ENCODE results near the gene TTC22.

The TTC22 gene

GRCh38 chr1:54823670-54824069 lies 22.5 kb upstream of the TTC22 start:
- Histone ChIP-seq H3K9ac (ENCODE audit: low read depth, low read length) (no peak overlapping the region), H3K9me3 (ENCODE audit: control insufficient read depth, insufficient read depth, low read length) (no peaks in the 10 kb centered on the region), H3K36me3 (ENCODE audit: control insufficient read depth, insufficient read depth, low read length) (no peaks in the 10 kb centered on the region), H3K4me1 (ENCODE audit: control insufficient read depth, insufficient read depth, low read length) (no peaks in the 10 kb centered on the region), H3K27me3 (ENCODE audit: control insufficient read depth, insufficient read depth, low read length) (no peaks in the 10 kb centered on the region), H3K4me3 (ENCODE audit: low read depth, low read length) (no peak overlapping the region)

- H3K9ac ChIP-seq (ENCODE audit: low read depth, low read length), result no peak overlapping the region
- no peak overlapping the region for H3K4me3 ChIP-seq (ENCODE audit: low read depth, low read length)
- H3K27me3 ChIP-seq (ENCODE audit: control insufficient read depth, insufficient read depth, low read length), result no peaks in the 10 kb centered on the region
- no peaks in the 10 kb centered on the region for H3K9me3 ChIP-seq (ENCODE audit: control insufficient read depth, insufficient read depth, low read length)
- H3K36me3 ChIP-seq (ENCODE audit: control insufficient read depth, insufficient read depth, low read length), result no peaks in the 10 kb centered on the region
- no peaks in the 10 kb centered on the region for H3K4me1 ChIP-seq (ENCODE audit: control insufficient read depth, insufficient read depth, low read length)
Observed at GRCh38 chr1:54819733-54820132, 18.6 kb upstream of the TTC22 start.

- Histone ChIP-seq H3K4me1 (ENCODE audit: control insufficient read depth, insufficient read depth, low read length) (peaks cover 4% of the 10 kb centered on the region), H3K4me3 (ENCODE audit: low read depth, low read length) (no peak overlapping the region)
Observed at GRCh38 chr1:54819195-54819536, 18.0 kb upstream of the TTC22 start.

GRCh38 chr1:54818461-54819194 lies 17.5 kb upstream of the TTC22 start:
- Histone ChIP-seq H3K27me3 (ENCODE audit: control insufficient read depth, insufficient read depth, low read length) (no peaks in the 10 kb centered on the region), H3K4me1 (ENCODE audit: control insufficient read depth, insufficient read depth, low read length) (peaks cover 10% of the 10 kb centered on the region), H3K9ac (ENCODE audit: low read depth, low read length) (no peak overlapping the region), H3K36me3 (ENCODE audit: control insufficient read depth, insufficient read depth, low read length) (no peaks in the 10 kb centered on the region), H3K9me3 (ENCODE audit: control insufficient read depth, insufficient read depth, low read length) (no peaks in the 10 kb centered on the region), H3K4me3 (ENCODE audit: low read depth, low read length) (no peak overlapping the region)

More at GRCh38 chr1:54819195-54819536, 18.0 kb upstream of the TTC22 start:
- no peaks in the 10 kb centered on the region for H3K36me3 ChIP-seq (ENCODE audit: control insufficient read depth, insufficient read depth, low read length)
- no peaks in the 10 kb centered on the region for H3K27me3 ChIP-seq (ENCODE audit: control insufficient read depth, insufficient read depth, low read length)
- no peaks in the 10 kb centered on the region for H3K9me3 ChIP-seq (ENCODE audit: control insufficient read depth, insufficient read depth, low read length)
- no peak overlapping the region for H3K9ac ChIP-seq (ENCODE audit: low read depth, low read length)

GRCh38 chr1:54816951-54817350 lies 15.8 kb upstream of the TTC22 start:
- Histone ChIP-seq H3K9me3 (ENCODE audit: control insufficient read depth, insufficient read depth, low read length) (no peaks in the 10 kb centered on the region), H3K9ac (ENCODE audit: low read depth, low read length) (no peak overlapping the region), H3K36me3 (ENCODE audit: control insufficient read depth, insufficient read depth, low read length) (no peaks in the 10 kb centered on the region), H3K4me3 (ENCODE audit: low read depth, low read length) (no peak overlapping the region), H3K27me3 (ENCODE audit: control insufficient read depth, insufficient read depth, low read length) (no peaks in the 10 kb centered on the region), H3K4me1 (ENCODE audit: control insufficient read depth, insufficient read depth, low read length) (peaks cover 13% of the 10 kb centered on the region)

GRCh38 chr1:54816130-54816529 lies 15.0 kb upstream of the TTC22 start:
- Histone ChIP-seq H3K27me3 (ENCODE audit: control insufficient read depth, insufficient read depth, low read length) (no peaks in the 10 kb centered on the region), H3K4me1 (ENCODE audit: control insufficient read depth, insufficient read depth, low read length) (peaks cover 13% of the 10 kb centered on the region), H3K4me3 (ENCODE audit: low read depth, low read length) (no peak overlapping the region), H3K9me3 (ENCODE audit: control insufficient read depth, insufficient read depth, low read length) (no peaks in the 10 kb centered on the region), H3K36me3 (ENCODE audit: control insufficient read depth, insufficient read depth, low read length) (no peaks in the 10 kb centered on the region), H3K9ac (ENCODE audit: low read depth, low read length) (no peak overlapping the region)

DNA sequence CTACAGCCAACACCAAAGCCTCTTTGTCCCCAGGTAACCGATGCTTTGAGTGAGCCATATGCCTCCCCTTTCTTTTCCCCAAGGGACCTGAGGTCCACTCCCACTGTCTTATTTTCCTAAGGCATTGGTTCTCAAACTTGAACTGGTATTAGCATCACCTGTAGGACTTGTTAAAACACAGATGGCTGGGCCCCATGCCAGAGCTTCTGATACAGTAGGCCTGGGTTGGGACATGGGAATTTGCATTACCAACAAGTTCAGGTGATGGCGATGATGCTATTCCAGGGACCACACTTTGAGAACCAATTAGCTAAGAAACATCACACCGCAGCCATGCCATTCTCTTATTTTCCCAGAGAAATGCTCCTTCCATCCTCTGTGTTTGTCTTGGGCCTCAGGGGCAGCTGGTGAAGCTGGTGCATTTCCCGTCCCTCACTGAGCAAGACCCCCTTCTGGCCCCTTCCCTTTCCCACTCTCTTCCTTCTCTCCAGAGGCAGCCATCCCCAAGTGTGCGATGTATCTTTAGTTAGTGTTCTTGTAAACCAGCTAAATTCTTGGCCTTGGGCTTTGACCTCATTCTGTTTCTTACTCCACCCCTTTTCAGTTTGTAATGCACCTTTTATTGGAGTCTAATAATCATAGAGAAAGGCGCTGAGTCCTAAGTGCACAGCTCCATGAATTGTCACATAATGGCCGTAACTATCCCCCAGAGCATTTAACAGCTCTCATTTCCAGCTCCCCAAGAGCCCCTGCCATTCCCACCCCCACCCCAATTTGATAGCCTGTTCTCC lies 14.2 kb upstream of the TTC22 start:
- no peak overlapping the region for H3K9ac ChIP-seq (ENCODE audit: low read depth, low read length)
- H3K4me1 ChIP-seq (ENCODE audit: control insufficient read depth, insufficient read depth, low read length), result peaks cover 14% of the 10 kb centered on the region
- no peak overlapping the region for H3K4me3 ChIP-seq (ENCODE audit: low read depth, low read length)
- peaks cover under 1% of the 10 kb centered on the region for H3K27me3 ChIP-seq (ENCODE audit: control insufficient read depth, insufficient read depth, low read length)
- H3K36me3 ChIP-seq (ENCODE audit: control insufficient read depth, insufficient read depth, low read length), result no peaks in the 10 kb centered on the region
- H3K9me3 ChIP-seq (ENCODE audit: control insufficient read depth, insufficient read depth, low read length), result no peaks in the 10 kb centered on the region

- Histone ChIP-seq H3K4me1 (ENCODE audit: control insufficient read depth, insufficient read depth, low read length) (peaks cover 16% of the 10 kb centered on the region), H3K36me3 (ENCODE audit: control insufficient read depth, insufficient read depth, low read length) (no peaks in the 10 kb centered on the region), H3K9me3 (ENCODE audit: control insufficient read depth, insufficient read depth, low read length) (no peaks in the 10 kb centered on the region), H3K9ac (ENCODE audit: low read depth, low read length) (no peak overlapping the region), H3K4me3 (ENCODE audit: low read depth, low read length) (no peak overlapping the region), H3K27me3 (ENCODE audit: control insufficient read depth, insufficient read depth, low read length) (peaks cover 2% of the 10 kb centered on the region)
Observed at GRCh38 chr1:54814571-54814970, 13.4 kb upstream of the TTC22 start.

- Histone ChIP-seq H3K36me3 (ENCODE audit: control insufficient read depth, insufficient read depth, low read length) (no peaks in the 10 kb centered on the region), H3K4me1 (ENCODE audit: control insufficient read depth, insufficient read depth, low read length) (peaks cover 16% of the 10 kb centered on the region), H3K9ac (ENCODE audit: low read depth, low read length) (no peak overlapping the region), H3K27me3 (ENCODE audit: control insufficient read depth, insufficient read depth, low read length) (peaks cover 2% of the 10 kb centered on the region), H3K9me3 (ENCODE audit: control insufficient read depth, insufficient read depth, low read length) (no peaks in the 10 kb centered on the region), H3K4me3 (ENCODE audit: low read depth, low read length) (no peak overlapping the region)
Observed at GRCh38 chr1:54814126-54814498, 13.0 kb upstream of the TTC22 start.

DNA sequence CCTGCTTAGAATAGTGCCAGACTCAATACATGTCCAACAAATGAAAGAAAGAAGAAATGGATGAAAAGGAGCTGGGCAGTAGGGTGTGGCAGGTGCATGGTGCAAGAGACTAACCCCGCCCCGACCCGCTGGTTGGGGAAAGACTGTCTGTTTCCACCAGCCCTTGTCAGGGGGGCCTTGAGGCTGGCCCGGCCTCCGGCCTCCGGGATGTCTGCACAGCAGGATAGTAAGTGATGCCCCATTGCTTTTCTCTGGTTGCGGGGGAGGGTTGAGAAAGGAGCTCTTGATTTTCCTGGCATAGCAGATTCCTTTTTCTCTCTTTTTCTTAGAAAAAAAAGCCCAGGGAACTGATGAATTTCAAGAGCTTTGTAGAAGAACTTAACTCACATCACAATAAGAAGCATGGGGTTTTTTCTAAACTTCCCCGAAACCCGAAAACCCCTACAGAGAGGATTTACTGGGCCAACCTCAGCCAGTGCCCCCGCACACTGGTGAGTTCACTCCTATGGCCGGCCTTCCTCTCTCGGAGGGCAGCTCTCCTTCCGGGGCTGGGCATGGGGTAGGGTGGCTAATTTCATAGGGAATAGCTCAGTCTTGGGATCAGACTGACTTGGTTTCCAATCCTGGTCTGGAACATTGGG lies 12.5 kb upstream of the TTC22 start:
- Histone ChIP-seq H3K4me1 (ENCODE audit: control insufficient read depth, insufficient read depth, low read length) (peaks cover 16% of the 10 kb centered on the region), H3K27me3 (ENCODE audit: control insufficient read depth, insufficient read depth, low read length) (peaks cover 2% of the 10 kb centered on the region), H3K9ac (ENCODE audit: low read depth, low read length) (no peak overlapping the region), H3K9me3 (ENCODE audit: control insufficient read depth, insufficient read depth, low read length) (no peaks in the 10 kb centered on the region), H3K4me3 (ENCODE audit: low read depth, low read length) (no peak overlapping the region), H3K36me3 (ENCODE audit: control insufficient read depth, insufficient read depth, low read length) (no peaks in the 10 kb centered on the region)

DNA sequence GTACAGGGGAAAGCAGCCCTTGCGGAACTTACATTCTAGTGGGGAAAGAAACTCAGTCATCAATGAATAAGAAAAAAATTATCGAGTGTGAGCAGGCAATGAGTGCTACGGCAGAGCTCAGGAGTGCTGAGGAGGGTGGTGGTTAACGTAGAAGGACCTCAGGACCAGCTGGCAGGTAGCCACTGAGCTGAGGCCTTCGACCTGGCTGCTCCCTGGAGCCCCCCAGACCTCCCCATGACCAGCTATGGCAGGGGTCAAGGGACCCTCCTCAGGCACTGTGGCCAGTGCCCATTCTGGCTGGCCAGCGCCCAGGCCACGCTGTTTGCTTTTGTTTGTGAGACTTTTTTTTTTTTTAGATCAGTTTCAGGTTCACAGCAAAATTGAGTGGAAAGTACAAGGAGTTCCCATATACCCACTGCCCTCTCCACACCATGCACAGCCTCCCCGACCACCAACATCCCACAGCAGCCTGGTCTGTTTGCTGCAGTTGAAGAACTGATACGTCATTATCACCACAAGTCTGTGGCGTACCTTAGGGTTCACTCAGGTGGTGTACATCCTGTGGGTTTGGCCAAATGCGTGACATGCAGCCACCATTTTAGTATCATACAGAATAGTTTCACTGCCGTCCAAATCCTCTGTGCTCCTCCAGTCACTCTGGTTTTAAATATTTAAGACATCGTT lies 11.8 kb upstream of the TTC22 start:
- H3K27me3 ChIP-seq (ENCODE audit: control insufficient read depth, insufficient read depth, low read length), result peaks cover 2% of the 10 kb centered on the region
- H3K9me3 ChIP-seq (ENCODE audit: control insufficient read depth, insufficient read depth, low read length), result no peaks in the 10 kb centered on the region
- H3K4me3 ChIP-seq (ENCODE audit: low read depth, low read length), result no peak overlapping the region

More for the DNA sequence above, 11.8 kb upstream of the TTC22 start:
- no peak overlapping the region for H3K9ac ChIP-seq (ENCODE audit: low read depth, low read length)
- H3K36me3 ChIP-seq (ENCODE audit: control insufficient read depth, insufficient read depth, low read length), result no peaks in the 10 kb centered on the region
- peaks cover 16% of the 10 kb centered on the region for H3K4me1 ChIP-seq (ENCODE audit: control insufficient read depth, insufficient read depth, low read length)

Data from iPS-15b (cell line).